Bronchial epithelial cell (primary cell): ENCODE results near the gene XCR1. TPM values are rescaled to one million over a fixed set of nuclear protein-coding genes. Genes with fewer than 3 reads are reported as not detected.
"Not testable (repeated sequence)": the region's sequence is repeated elsewhere in the genome, so short reads cannot be mapped to it uniquely, and the experiment has no call there.

Experiments
- DNase-seq: peaks from one replicate; pipeline ENCODE4 v3.0.0-alpha.2; 2010; ENCODE audit warnings: low read depth
- FAIRE-seq: peaks from 2 replicates; lab custom pipeline; 2011; peaks lifted over from hg19 to GRCh38; lab: Jason Lieb, UNC
- H3K27me3 ChIP-seq: 2 replicates; pipeline ENCODE4 v1.5.1; 2011; ENCODE audit warnings: low read length; ENCODE audit not compliant: control insufficient read depth, insufficient read depth
- H3K36me3 ChIP-seq: 2 replicates; pipeline ENCODE4 v1.5.1; 2011; ENCODE audit warnings: low read length; ENCODE audit not compliant: control insufficient read depth, insufficient read depth
- H3K4me3 ChIP-seq: 2 replicates; pipeline ENCODE4 v1.5.1; 2011; ENCODE audit warnings: mild to moderate bottlenecking, low read depth, low read length, control low read depth
- CTCF ChIP-seq: IDR thresholded peaks from 2 replicates; pipeline ENCODE4 v1.5.1; 2011; ENCODE audit warnings: mild to moderate bottlenecking, moderate library complexity, low read length, control low read depth, inconsistent platforms; ENCODE audit not compliant: insufficient read depth, severe bottlenecking
- total RNA-seq: library from RNA; depleted of rRNA; stranded (reverse); fragments of >200 nt; gene quantifications from 2 replicates; pipeline ENCODE4 v1.2.1, GENCODE V29; 2014

XCR1 gene
- total RNA-seq, 1 donor from 2014 or later = under 0.01 TPM

DNA sequence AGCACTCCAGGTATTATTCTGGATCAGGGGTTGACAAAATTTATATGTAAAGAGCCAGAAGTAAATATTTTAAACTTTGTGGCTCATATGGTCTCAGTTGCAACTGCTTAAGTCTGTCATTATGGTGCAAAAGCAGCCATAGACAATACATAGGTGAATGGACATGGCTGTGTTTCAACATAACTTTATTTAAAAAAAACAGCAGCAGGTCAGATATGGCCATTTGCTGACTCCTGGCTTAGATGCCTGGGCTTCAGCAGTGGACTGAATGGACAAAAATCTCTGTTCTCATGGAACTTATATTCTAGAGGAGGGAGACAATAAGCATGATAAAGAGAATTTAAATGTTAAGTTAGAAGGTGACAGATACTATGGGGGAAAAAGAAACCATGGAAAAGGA lies 20.0 kb downstream of the XCR1 start:
- H3K36me3 ChIP-seq = no peaks in the 10 kb centered on the region
- H3K27me3 ChIP-seq = peaks cover 3% of the 10 kb centered on the region
- DNase-seq = no peak
- no peak for TF ChIP-seq CTCF
- no peak overlapping the region for H3K4me3 ChIP-seq
- FAIRE-seq = no peak

GRCh38 chr3:46006238-46007032 lies 20.8 kb downstream of the XCR1 start:
- Histone ChIP-seq H3K36me3 (no peaks in the 10 kb centered on the region), H3K27me3 (peaks cover 3% of the 10 kb centered on the region), H3K4me3 (no peak overlapping the region)
- no peak for TF ChIP-seq CTCF
- no peak for FAIRE-seq
- peak; percentile 71 for DNase-seq

- FAIRE-seq = peak; percentile 89
- not testable (repeated sequence) for H3K4me3 ChIP-seq, H3K27me3 ChIP-seq, H3K36me3 ChIP-seq, DNase-seq
These were observed 23.6 kb downstream of the XCR1 start for GRCh38 chr3:46003706-46004105.

- H3K36me3 ChIP-seq = no peaks in the 10 kb centered on the region
- no peak for TF ChIP-seq CTCF
- no peak for DNase-seq
- no peak for FAIRE-seq
- no peaks in the 10 kb centered on the region for H3K27me3 ChIP-seq
- no peak overlapping the region for H3K4me3 ChIP-seq
These were observed 26.1 kb downstream of the XCR1 start for GRCh38 chr3:46001178-46001577.

DNA sequence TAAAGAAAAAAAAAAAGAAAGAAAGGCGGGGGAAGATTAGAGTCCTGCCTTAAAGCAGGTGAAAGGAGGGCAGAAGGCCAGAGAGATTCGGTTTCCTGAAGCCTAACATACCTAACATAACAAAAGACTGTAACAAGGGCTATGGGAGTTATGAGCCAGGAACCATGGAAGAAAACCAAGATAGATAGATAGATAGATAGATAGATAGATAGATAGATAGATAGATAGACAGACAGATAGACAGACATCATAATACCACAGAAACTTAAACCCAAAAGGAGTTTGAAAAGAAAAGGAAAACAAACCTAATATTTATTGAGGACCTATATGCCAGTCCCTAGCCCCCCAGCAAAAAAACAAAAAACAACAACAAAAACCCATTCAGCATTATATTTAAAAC lies 29.3 kb downstream of the XCR1 start:
- H3K36me3 ChIP-seq = no peaks in the 10 kb centered on the region
- H3K4me3 ChIP-seq = no peak overlapping the region
- no peak for TF ChIP-seq CTCF
- DNase-seq (no peak), FAIRE-seq (no peak)
- H3K27me3 ChIP-seq = no peaks in the 10 kb centered on the region

- not testable (repeated sequence) for H3K36me3 ChIP-seq, H3K27me3 ChIP-seq, DNase-seq, FAIRE-seq, H3K4me3 ChIP-seq
These were observed 29.8 kb downstream of the XCR1 start for GRCh38 chr3:45997499-45997898.
